ENCODE results near the gene RHEB. TPM values are rescaled to one million over a fixed set of nuclear protein-coding genes. Genes with fewer than 3 reads are reported as not detected.

Gene RHEB
- polyA plus RNA-seq, 1 experiment = 154 TPM

GRCh38 chr7:151416941-151417315 is 102.8 kb downstream of the RHEB start:
- POLR2A ChIA-PET = no interaction called here
- DNase-seq (ENCODE audit: low read depth, low spot score) = no peak

GRCh38 chr7:151416112-151416940 is 103.4 kb downstream of the RHEB start:
- ChIA-PET CTCF (interaction anchor here (1.6 to 1.7 kb wide), 2 partner anchors 32 to 102 kb away, joined by 4 to 5 read pairs; no protein-coding TSS in a partner anchor), POLR2A (no interaction called here)
- no peak for DNase-seq (ENCODE audit: low read depth, low spot score)
- Histone ChIP-seq H3K27me3 (ENCODE audit: control insufficient read depth, insufficient read depth, low read length) (peaks cover 42% of the 10 kb centered on the region), H3K9me3 (ENCODE audit: control insufficient read depth, insufficient read depth, low read length) (peaks cover 6% of the 10 kb centered on the region), H3K4me3 (ENCODE audit: low read depth, low read length) (no peak overlapping the region), H3K27ac (ENCODE audit: low read depth, low read length) (no peak overlapping the region)
- no peak for TF ChIP-seq CTCF (IDR thresholded peaks at IDR 0.05; ENCODE audit: low read depth, low read length)

More at GRCh38 chr7:151416941-151417315, 102.8 kb downstream of the RHEB start:
- Histone ChIP-seq H3K27me3 (ENCODE audit: control insufficient read depth, insufficient read depth, low read length) (peaks cover 40% of the 10 kb centered on the region), H3K9me3 (ENCODE audit: control insufficient read depth, insufficient read depth, low read length) (peaks cover 11% of the 10 kb centered on the region), H3K4me3 (ENCODE audit: low read depth, low read length) (no peak overlapping the region), H3K27ac (ENCODE audit: low read depth, low read length) (no peak overlapping the region)
- CTCF ChIA-PET = interaction anchor here (1.7 kb wide), 1 partner anchor 102 kb away, joined by 4 read pairs; no protein-coding TSS in a partner anchor
- TF ChIP-seq CTCF (IDR thresholded peaks at IDR 0.05; ENCODE audit: low read depth, low read length) = no peak

Small RNAs within 50 kb of the gene (small RNA-seq; reads per million reads assigned to genes)
- not detected for gene MIR3907 (ENCODE audit: insufficient read length, low read depth)
- not detected for gene RN7SL76P (ENCODE audit: insufficient read length, low read depth)

Other genes starting within 250 kb of the RHEB start
- gene NUB1, start 178.1 kb downstream of the RHEB start, polyA plus RNA-seq (2011; rRNA removed) = 42.7 and 64.1 TPM in 2 replicates
- gene WDR86, start 109.9 kb downstream of the RHEB start, polyA plus RNA-seq (2011; rRNA removed) = 0.15 and 0.17 TPM in 2 replicates
- not detected in 2 replicates for gene CRYGN, start 79.8 kb downstream of the RHEB start, polyA plus RNA-seq (2011; rRNA removed)

Data from AG04450 (cell line).